Fibroblast of lung (primary cell): ENCODE results near the gene PHLDB3. TPM values are rescaled to one million over a fixed set of nuclear protein-coding genes. Genes with fewer than 3 reads are reported as not detected.

Experiments
- DNase-seq, 2 donors: peaks; one replicate each; pipeline versions ENCODE4 v3.0.0 to v3.0.0-alpha.2; 2010; ENCODE audit warnings: low read depth in 2 of 2
- H2AFZ ChIP-seq: 2 replicates; pipeline ENCODE4 v1.5.1; 2012; ENCODE audit warnings: low read length, control low read depth, inconsistent platforms
- H3K27ac ChIP-seq: 2 replicates; pipeline ENCODE4 v1.5.1; 2011; ENCODE audit warnings: low read length, control low read depth; ENCODE audit not compliant: insufficient read depth
- H3K27me3 ChIP-seq: 2 replicates; pipeline ENCODE4 v1.5.1; 2011; ENCODE audit warnings: mild to moderate bottlenecking, low read length; ENCODE audit not compliant: control insufficient read depth, insufficient read depth
- H3K36me3 ChIP-seq: 2 replicates; pipeline ENCODE4 v1.5.1; 2011; ENCODE audit warnings: low read length; ENCODE audit not compliant: control insufficient read depth, insufficient read depth
- H3K4me1 ChIP-seq: 2 replicates; pipeline ENCODE4 v1.5.1; 2011; ENCODE audit warnings: low read length; ENCODE audit not compliant: control insufficient read depth, insufficient read depth; ENCODE audit errors: extremely low read depth
- H3K4me2 ChIP-seq: 2 replicates; pipeline ENCODE4 v1.5.1; 2011; ENCODE audit warnings: low read length, control low read depth; ENCODE audit not compliant: insufficient read depth; ENCODE audit errors: extremely low read depth
- H3K4me3 ChIP-seq, 4 experiments: fragments of 200-600 bp in 1 of 4; sonication (generic) in 1 of 4; replicated peaks in 1 of 4; 2 replicates each; pipeline ENCODE4 v1.5.1; 2011 to 2016; ENCODE audit warnings: low read length in 4 of 4, low read depth in 3 of 4, mild to moderate bottlenecking in 3 of 4, control low read depth in 2 of 4, inconsistent platforms in 1 of 4, mixed read lengths in 1 of 4; ENCODE audit not compliant: insufficient read depth in 1 of 4; ENCODE audit errors: control extremely low read depth in 1 of 4
- H3K79me2 ChIP-seq: 2 replicates; pipeline ENCODE4 v1.5.1; 2012; ENCODE audit warnings: mild to moderate bottlenecking, low read length, inconsistent platforms; ENCODE audit not compliant: control insufficient read depth, insufficient read depth
- H3K9ac ChIP-seq: 2 replicates; pipeline ENCODE4 v1.5.1; 2011; ENCODE audit warnings: mild to moderate bottlenecking, low read length, control low read depth; ENCODE audit not compliant: insufficient read depth
- H3K9me3 ChIP-seq: 2 replicates; pipeline ENCODE4 v1.5.1; 2012; ENCODE audit warnings: low read depth, low read length; ENCODE audit not compliant: control insufficient read depth, insufficient read depth
- H4K20me1 ChIP-seq: 2 replicates; pipeline ENCODE4 v1.5.1; 2011; ENCODE audit warnings: low read length; ENCODE audit not compliant: control insufficient read depth, insufficient read depth; ENCODE audit errors: extremely low read depth
- CTCF ChIP-seq, 2 donors: IDR thresholded peaks in 1 of 2; conservative IDR thresholded peaks in 1 of 2; 1 replicate in 1 of 2; 2 replicates in 1 of 2; pipeline ENCODE4 v1.5.1; 2011 to 2012; ENCODE audit warnings: low read length in 2 of 2, control low read depth in 1 of 2, inconsistent platforms in 1 of 2, low read depth in 1 of 2, mild to moderate bottlenecking in 1 of 2
- EZH2 ChIP-seq: IDR thresholded peaks from 2 replicates; pipeline ENCODE4 v1.5.1; 2012; ENCODE audit warnings: low read length, control low read depth, mild to moderate bottlenecking; ENCODE audit errors: missing control alignments
- polyA plus RNA-seq, 2 donors: library from polyadenylated mRNA; depleted of rRNA in 1 of 2; stranded (reverse) in 1 of 2; unstranded in 1 of 2; fragments of >200 nt; gene quantifications; 2 replicates each; pipeline ENCODE4 v1.2.1, GENCODE V29; 2011 to 2012; ENCODE audit warnings: missing spikeins in 1 of 2
- total RNA-seq: library from RNA; depleted of rRNA; stranded (reverse); fragments of >200 nt; gene quantifications from 2 replicates; pipeline ENCODE4 v1.2.1, GENCODE V29; 2014

Gene PHLDB3
- total and polyA plus RNA-seq, 2 donors (not counting 1 experiment from before 2014, with no cell fraction given) = 1.8 to 35.8 TPM

GRCh38 chr19:43546581-43546980 is 42.0 kb upstream of the PHLDB3 start:
- DNase-seq = no peak
- TF ChIP-seq CTCF (conservative IDR thresholded peaks at IDR 0.05 in 1 of 2, IDR thresholded peaks at IDR 0.05 in 1 of 2; ENCODE audit: low read depth in 1 of 2, low read length in 2 of 2) (no peak), EZH2 (no peak)

GRCh38 chr19:43545981-43546380 is 41.4 kb upstream of the PHLDB3 start:
- Histone ChIP-seq H3K9ac (no peak overlapping the region), H2AFZ (no peak overlapping the region), H3K27me3 (no peaks in the 10 kb centered on the region), H3K4me1 (no peaks in the 10 kb centered on the region), H3K79me2 (no peaks in the 10 kb centered on the region), H3K36me3 (peaks cover 12% of the 10 kb centered on the region), H3K9me3 (no peaks in the 10 kb centered on the region), H3K27ac (no peak overlapping the region), H3K4me3 (no peak overlapping the region), H4K20me1 (no peaks in the 10 kb centered on the region), H3K4me2 (no peak overlapping the region)
- TF ChIP-seq CTCF (conservative IDR thresholded peaks at IDR 0.05 in 1 of 2, IDR thresholded peaks at IDR 0.05 in 1 of 2; ENCODE audit: low read depth in 1 of 2, low read length in 2 of 2) = no peak
- TF ChIP-seq EZH2 = no peak
- DNase-seq = no peak

More at GRCh38 chr19:43546581-43546980, 42.0 kb upstream of the PHLDB3 start:
- Histone ChIP-seq H4K20me1 (no peaks in the 10 kb centered on the region), H3K79me2 (no peaks in the 10 kb centered on the region), H3K27ac (no peak overlapping the region), H3K4me2 (no peak overlapping the region), H3K4me1 (no peaks in the 10 kb centered on the region), H2AFZ (no peak overlapping the region), H3K4me3 (no peak overlapping the region), H3K9me3 (no peaks in the 10 kb centered on the region), H3K9ac (no peak overlapping the region), H3K27me3 (no peaks in the 10 kb centered on the region), H3K36me3 (peaks cover 15% of the 10 kb centered on the region)

GRCh38 chr19:43545276-43545675 is 40.7 kb upstream of the PHLDB3 start:
- H3K27ac ChIP-seq = no peak overlapping the region

More at GRCh38 chr19:43545276-43545675, 40.7 kb upstream of the PHLDB3 start:
- Histone ChIP-seq H3K4me1 (no peaks in the 10 kb centered on the region), H3K9ac (no peak overlapping the region), H2AFZ (no peak overlapping the region), H3K27me3 (no peaks in the 10 kb centered on the region), H3K36me3 (peaks cover 9% of the 10 kb centered on the region), H4K20me1 (no peaks in the 10 kb centered on the region), H3K4me3 (no peak overlapping the region), H3K9me3 (no peaks in the 10 kb centered on the region), H3K79me2 (no peaks in the 10 kb centered on the region), H3K4me2 (no peak overlapping the region)
- TF ChIP-seq EZH2 (no peak), CTCF (conservative IDR thresholded peaks at IDR 0.05 in 1 of 2, IDR thresholded peaks at IDR 0.05 in 1 of 2; ENCODE audit: low read depth in 1 of 2, low read length in 2 of 2) (no peak)
- DNase-seq = no peak
